ENCODE measurements around the gene ANKDD1B.

ANKDD1B gene

GRCh38 chr5:75668977-75669689, 57.9 kb downstream of the ANKDD1B start:
- CTCF ChIA-PET, result interaction anchor here (0.8 to 1.8 kb wide), 2 partner anchors 14 to 432 kb away, joined by 3 to 7 read pairs; partner anchors contain the start of gene ANKRD31
- POLR2A ChIA-PET, result no interaction called here
- no peak overlapping the region for H3K4me3 ChIP-seq (ENCODE audit: low read depth, low read length)
- no peak for DNase-seq (ENCODE audit: low read depth, low spot score)
- no peak for TF ChIP-seq CTCF (IDR thresholded peaks at IDR 0.05; ENCODE audit: insufficient read depth, low read length, missing control alignments)

GRCh38 chr5:75670577-75670976, 59.3 kb downstream of the ANKDD1B start:
- ChIA-PET CTCF (no interaction called here), POLR2A (no interaction called here)
- TF ChIP-seq CTCF (IDR thresholded peaks at IDR 0.05; ENCODE audit: insufficient read depth, low read length, missing control alignments), result no peak
- no peak overlapping the region for H3K4me3 ChIP-seq (ENCODE audit: low read depth, low read length)
- no peak for DNase-seq (ENCODE audit: low read depth, low spot score)

- TF ChIP-seq CTCF (IDR thresholded peaks at IDR 0.05; ENCODE audit: insufficient read depth, low read length, missing control alignments), result no peak
- DNase-seq (ENCODE audit: low read depth, low spot score), result no peak
- CTCF ChIA-PET, result no interaction called here
- no peak overlapping the region for H3K4me3 ChIP-seq (ENCODE audit: low read depth, low read length)
- POLR2A ChIA-PET, result no interaction called here
These were observed 60.3 kb downstream of the ANKDD1B start for GRCh38 chr5:75671506-75671905.

- H3K4me3 ChIP-seq (ENCODE audit: low read depth, low read length), result no peak overlapping the region
- TF ChIP-seq CTCF (IDR thresholded peaks at IDR 0.05; ENCODE audit: insufficient read depth, low read length, missing control alignments), result no peak
- ChIA-PET CTCF (interaction anchor here (0.7 to 1.4 kb wide), 2 partner anchors 9 to 244 kb away, joined by 4 to 9 read pairs; no protein-coding TSS in a partner anchor), POLR2A (no interaction called here)
- no peak for DNase-seq (ENCODE audit: low read depth, low spot score)
These were observed 61.4 kb downstream of the ANKDD1B start for GRCh38 chr5:75672616-75673015.

GRCh38 chr5:75675783-75676182, 64.5 kb downstream of the ANKDD1B start:
- no peak for DNase-seq (ENCODE audit: low read depth, low spot score)
- POLR2A ChIA-PET, result no interaction called here
- TF ChIP-seq CTCF (IDR thresholded peaks at IDR 0.05; ENCODE audit: insufficient read depth, low read length, missing control alignments), result no peak
- no peak overlapping the region for H3K4me3 ChIP-seq (ENCODE audit: low read depth, low read length)
- CTCF ChIA-PET, result no interaction called here

- TF ChIP-seq CTCF (IDR thresholded peaks at IDR 0.05; ENCODE audit: insufficient read depth, low read length, missing control alignments), result no peak
These were observed 66.4 kb downstream of the ANKDD1B start for GRCh38 chr5:75677607-75678006.

More at GRCh38 chr5:75677607-75678006, 66.4 kb downstream of the ANKDD1B start:
- CTCF ChIA-PET, result no interaction called here
- DNase-seq (ENCODE audit: low read depth, low spot score), result no peak
- no peak overlapping the region for H3K4me3 ChIP-seq (ENCODE audit: low read depth, low read length)
- POLR2A ChIA-PET, result no interaction called here

Data from AG04449 (cell line).